T-helper 9 cell (primary cell): ENCODE data around the gene FAM131A.
"Not testable (repeated sequence)": the region's sequence is repeated elsewhere in the genome, so short reads cannot be mapped to it uniquely, and the experiment has no call there.

Experiments
- DNase-seq: peaks from one replicate; pipeline ENCODE4 v3.0.0-alpha.2; 2020

Gene FAM131A

GRCh38 chr3:184317201-184317600 lies 20.2 kb upstream of the FAM131A start:
- no peak for DNase-seq

DNA sequence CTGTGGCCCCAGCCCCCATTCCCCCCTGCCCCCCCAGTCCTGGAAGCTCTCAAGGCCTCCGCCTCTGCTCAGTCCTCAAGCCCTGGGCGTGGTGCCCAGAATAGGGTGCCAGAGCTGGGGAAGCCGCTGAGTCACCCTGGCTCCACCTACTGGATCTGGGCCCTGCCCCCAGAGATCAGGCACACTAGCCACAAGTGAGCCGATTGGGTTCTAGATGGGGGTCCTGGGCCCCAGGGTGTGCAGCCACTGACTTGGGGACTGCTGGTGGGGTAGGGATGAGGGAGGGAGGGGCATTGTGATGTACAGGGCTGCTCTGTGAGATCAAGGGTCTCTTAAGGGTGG lies 17.3 kb upstream of the FAM131A start:
- no peak for DNase-seq

GRCh38 chr3:184321666-184322065 lies 15.7 kb upstream of the FAM131A start:
- DNase-seq, result no peak

- no peak for DNase-seq
Measured at GRCh38 chr3:184322731-184323487, 14.5 kb upstream of the FAM131A start.

GRCh38 chr3:184323696-184324095 lies 13.7 kb upstream of the FAM131A start:
- no peak for DNase-seq

DNA sequence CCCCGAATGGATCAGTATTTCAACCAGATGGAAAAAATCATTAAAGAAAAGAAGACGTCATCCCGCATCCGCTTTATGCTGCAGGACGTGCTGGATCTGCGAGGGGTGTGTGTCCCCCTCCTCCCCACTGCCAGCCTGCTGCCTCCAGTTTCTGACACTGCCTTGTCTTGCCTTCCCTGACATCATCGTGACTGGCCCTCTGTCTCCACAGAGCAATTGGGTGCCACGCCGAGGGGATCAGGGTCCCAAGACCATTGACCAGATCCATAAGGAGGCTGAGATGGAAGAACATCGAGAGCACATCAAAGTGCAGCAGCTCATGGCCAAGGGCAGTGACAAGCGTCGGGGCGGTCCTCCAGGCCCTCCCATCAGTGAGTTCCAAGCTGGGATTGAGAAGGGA lies 12.1 kb upstream of the FAM131A start:
- no peak for DNase-seq

DNA sequence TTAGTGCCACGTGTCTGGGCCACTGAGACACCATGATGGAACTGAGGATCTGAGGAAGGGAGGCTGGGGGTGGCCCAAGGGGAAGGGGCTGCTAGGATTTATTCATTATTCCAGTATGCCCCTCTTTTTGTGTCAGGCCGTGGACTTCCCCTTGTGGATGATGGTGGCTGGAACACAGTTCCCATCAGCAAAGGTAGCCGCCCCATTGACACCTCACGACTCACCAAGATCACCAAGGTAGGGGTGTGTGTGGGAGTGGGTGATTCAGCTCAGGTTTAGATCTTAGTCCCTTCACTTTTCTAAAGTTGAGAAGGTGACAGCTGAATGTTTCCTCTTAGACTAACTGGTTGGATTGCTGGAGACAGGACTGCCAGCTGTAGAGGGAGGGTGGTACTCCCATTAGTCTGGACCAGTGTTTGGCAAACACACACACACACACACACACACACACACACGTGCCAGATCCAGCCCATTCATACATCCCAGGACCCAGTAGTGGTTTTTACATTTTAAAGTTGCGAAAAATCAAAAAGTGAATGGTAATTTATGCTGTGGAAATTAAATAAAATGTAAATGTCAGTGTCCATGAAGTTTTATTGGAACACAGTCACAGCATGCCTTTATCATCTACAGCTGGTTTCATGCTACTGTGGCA lies 11.6 kb upstream of the FAM131A start:
- no peak for DNase-seq

GRCh38 chr3:184327171-184327570 lies 10.2 kb upstream of the FAM131A start:
- DNase-seq, result no peak

DNA sequence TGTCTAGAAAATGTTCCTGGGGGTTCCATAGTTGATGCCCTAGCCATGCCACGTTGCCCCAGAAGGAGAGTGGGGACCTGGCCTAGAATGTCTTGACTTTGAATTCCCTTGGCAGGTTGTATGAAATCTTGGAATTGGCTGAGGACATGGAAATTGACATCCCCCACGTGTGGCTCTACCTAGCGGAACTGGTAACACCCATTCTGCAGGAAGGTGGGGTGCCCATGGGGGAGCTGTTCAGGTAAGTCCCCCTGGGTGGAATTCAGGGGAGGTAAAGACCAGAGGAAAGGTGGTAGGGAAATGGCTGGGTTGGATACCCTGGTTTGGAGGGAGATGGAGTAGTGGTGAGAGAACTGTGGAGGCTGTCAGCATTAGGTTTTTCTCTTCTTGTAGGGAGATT lies 8.9 kb upstream of the FAM131A start:
- DNase-seq, result no peak

- DNase-seq, result no peak
Measured at GRCh38 chr3:184332370-184333090, 4.9 kb upstream of the FAM131A start.

- DNase-seq, result no peak
Measured at GRCh38 chr3:184333190-184333589, 4.2 kb upstream of the FAM131A start.

DNA sequence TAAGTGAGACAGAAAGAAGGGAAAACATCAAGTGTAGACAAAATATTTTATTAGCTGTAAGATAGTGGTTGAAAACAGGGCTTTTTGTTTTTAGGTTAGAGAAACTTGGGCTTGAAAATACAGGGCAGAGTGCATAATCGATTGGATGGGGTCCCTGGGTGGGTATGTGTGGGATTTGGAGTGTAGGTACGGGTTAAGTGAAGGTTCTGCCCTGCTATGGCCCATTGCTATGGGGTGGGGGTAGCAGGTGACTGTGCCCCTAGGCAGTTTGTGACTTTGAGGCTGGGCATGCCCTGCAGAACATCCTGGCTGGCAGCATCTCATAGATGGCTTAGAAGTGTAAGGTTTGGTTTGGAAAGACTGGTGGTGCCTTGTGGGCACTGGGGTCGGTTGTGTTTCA lies 3.7 kb upstream of the FAM131A start:
- no peak for DNase-seq

DNA sequence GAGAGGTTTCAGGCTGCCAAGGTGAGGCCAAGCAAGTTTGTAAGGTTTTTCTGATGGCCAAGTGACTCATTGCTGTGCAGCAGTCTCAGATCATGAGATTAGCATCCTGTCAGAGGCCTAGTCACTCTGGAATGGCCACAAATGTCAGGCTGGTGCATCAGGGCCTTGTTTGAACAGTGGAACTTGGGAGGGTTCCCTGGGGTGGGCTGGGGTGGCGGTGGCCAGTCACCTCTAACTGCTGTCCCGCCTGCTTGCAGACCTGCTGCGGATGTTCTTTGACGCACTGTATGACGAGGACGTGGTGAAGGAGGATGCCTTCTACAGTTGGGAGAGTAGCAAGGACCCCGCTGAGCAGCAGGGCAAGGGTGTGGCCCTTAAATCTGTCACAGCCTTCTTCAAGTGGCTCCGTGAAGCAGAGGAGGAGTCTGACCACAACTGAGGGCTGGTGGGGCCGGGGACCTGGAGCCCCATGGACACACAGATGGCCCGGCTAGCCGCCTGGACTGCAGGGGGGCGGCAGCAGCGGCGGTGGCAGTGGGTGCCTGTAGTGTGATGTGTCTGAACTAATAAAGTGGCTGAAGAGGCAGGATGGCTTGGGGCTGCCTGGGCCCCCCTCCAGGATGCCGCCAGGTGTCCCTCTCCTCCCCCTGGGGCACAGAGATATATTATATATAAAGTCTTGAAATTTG lies 2.8 kb upstream of the FAM131A start:
- peak; percentile 31 for DNase-seq

DNA sequence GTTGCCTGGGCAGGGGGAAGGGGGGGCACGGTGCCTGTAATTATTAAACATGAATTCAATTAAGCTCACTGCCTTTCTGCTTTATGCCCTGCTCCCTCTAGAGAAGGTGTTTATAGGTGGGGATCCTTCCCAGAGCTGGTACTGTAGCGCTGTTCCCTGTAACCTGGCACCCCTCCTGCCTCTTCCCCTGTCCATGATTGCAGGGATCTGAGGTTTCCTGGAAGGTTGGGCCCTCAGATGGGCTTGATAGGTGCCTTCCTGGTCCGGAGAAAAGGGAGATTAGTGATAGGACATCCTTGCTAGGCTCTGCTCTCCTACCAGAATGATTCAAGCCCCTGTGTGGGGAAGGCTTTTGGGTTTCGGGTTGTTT lies 2.1 kb upstream of the FAM131A start:
- no peak for DNase-seq

GRCh38 chr3:184335661-184336546 lies 1.5 kb upstream of the FAM131A start:
- peak; percentile 88 for DNase-seq

DNA sequence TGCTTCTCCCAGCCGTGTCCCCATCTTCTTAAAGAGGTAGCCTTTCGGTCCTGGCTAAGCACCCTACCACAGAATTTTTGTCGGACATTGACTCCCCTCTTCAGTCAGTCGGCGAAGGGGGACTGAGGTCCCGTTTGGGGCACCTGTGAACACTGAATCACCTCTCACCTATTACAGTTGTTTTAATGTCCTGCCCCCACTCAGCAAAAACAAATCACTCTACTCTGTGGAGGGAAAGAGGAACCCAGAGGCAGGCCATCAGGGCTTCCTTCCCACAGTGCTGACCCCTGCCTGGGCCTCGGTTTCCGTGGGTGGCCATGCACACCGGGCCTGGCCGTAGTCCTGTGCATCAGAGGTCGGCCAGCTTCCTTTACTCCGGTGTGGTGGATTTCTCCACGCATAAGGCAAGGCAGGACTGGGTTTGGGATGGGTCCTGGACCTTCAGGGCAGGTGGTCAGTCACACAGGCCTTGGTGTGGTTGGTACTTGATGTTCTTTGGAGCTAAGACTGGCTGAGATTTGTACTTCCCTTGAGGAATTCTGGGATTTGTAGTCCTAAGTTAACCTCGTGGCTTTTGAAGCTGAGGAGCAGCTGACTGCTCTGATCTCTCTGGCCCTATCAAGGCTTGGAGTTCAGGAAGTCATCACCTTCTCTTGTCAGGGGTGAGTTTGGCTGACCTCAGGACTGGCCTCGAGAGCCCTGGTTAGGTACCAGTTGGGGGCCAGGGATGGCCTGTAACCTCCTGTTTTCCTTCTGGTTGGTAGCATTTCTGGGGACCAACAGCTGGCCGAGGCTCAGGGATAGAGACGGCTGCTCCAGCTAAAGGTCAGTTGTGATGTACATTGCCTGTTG lies 627 bp upstream of the FAM131A start:
- no peak for DNase-seq

GRCh38 chr3:184337981-184338380 lies 581 bp downstream of the FAM131A start:
- DNase-seq, result no peak

DNA sequence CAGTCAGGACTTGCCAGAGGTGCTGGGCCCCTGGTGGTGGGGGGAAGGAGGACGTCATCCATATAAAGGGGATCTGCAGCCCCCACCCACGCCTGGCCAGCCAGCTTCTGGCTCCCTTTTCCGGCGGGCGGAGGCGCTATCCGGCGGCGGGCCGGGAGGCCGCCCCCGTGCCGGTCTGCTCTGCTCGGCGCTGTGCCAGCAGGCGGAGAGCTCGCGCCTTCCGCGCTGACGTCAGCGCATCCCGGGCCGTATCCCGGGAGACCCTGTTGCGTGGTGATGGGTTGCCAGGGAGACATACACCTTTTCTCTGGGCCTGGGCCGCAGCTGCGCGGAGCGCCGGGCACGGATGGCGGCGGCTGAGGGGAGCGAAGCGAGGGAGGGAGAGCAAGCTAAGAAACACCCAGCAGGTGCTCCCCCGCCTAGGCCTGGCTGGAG lies 1.1 kb downstream of the FAM131A start:
- DNase-seq, result peak; percentile 13

- no peak for DNase-seq
Measured at GRCh38 chr3:184339001-184339400, 1.6 kb downstream of the FAM131A start.

GRCh38 chr3:184339451-184340135 lies 2.2 kb downstream of the FAM131A start:
- not testable (repeated sequence) for DNase-seq

- no peak for DNase-seq
Measured at GRCh38 chr3:184341925-184342324, 4.5 kb downstream of the FAM131A start.
